Panc1 (cell line): ENCODE measurements around the gene TTC23L. TPM values are rescaled to one million over a fixed set of nuclear protein-coding genes. Genes with fewer than 3 reads are reported as not detected.

ENCODE experiments used
- ATAC-seq: fragments of 200-7000 bp; cut with Tn5 transposase; 2 replicates; pipeline ENCODE4 v1.9.1; 2020; ENCODE audit warnings: mild to moderate bottlenecking, moderate library complexity
- BruUV-seq: library from RNA; stranded (reverse); fragments of 400-500 nt; replicated peaks from 2 replicates; lab custom pipeline; 2021; lab: Mats Ljungman, UMichigan
- CTCF ChIA-PET: fragments of 300-600 bp; sonication (Branson Sonifier 250); formaldehyde crosslinking; loops from one replicate; lab custom pipeline; 2022; ENCODE audit warnings: antibody characterized with exemption; lab: Charles Lee
- POLR2A ChIA-PET: fragments of 300-600 bp; sonication (Branson Sonifier 250); formaldehyde crosslinking; loops from one replicate; lab custom pipeline; 2022; ENCODE audit warnings: antibody characterized with exemption; lab: Charles Lee
- DNase-seq: peaks from one replicate; pipeline ENCODE4 v3.0.0-alpha.2; 2010; ENCODE audit warnings: low read depth, low spot score
- H3K27ac ChIP-seq: 2 replicates; pipeline ENCODE4 v1.5.1; 2011; ENCODE audit warnings: mild to moderate bottlenecking, low read length, inconsistent platforms
- H3K27me3 ChIP-seq: fragments of 200-500 bp; sonication (Bioruptor generic); 2 replicates; pipeline ENCODE4 v1.6.0; 2014; ENCODE audit warnings: low read length, inconsistent platforms; ENCODE audit not compliant: control insufficient read depth, insufficient read depth
- H3K36me3 ChIP-seq: fragments of 200-500 bp; sonication (Bioruptor generic); 2 replicates; pipeline ENCODE4 v1.5.1; 2014; ENCODE audit warnings: inconsistent platforms, mild to moderate bottlenecking, low read length, moderate library complexity; ENCODE audit not compliant: control insufficient read depth, insufficient read depth
- H3K4me1 ChIP-seq: 2 replicates; pipeline ENCODE4 v1.5.1; 2011; ENCODE audit warnings: inconsistent platforms, mild to moderate bottlenecking, low read length, moderate library complexity; ENCODE audit not compliant: control insufficient read depth, insufficient read depth
- H3K4me3 ChIP-seq, 2 experiments: 2 replicates each; pipeline ENCODE4 v1.5.1; 2011 to 2012; ENCODE audit warnings: low read depth in 2 of 2, low read length in 2 of 2, mild to moderate bottlenecking in 2 of 2, inconsistent platforms in 1 of 2, moderate library complexity in 1 of 2
- H3K9me3 ChIP-seq: fragments of 200-500 bp; sonication (Bioruptor generic); 2 replicates; pipeline ENCODE4 v1.5.1; 2014; ENCODE audit warnings: low read depth, mild to moderate bottlenecking, inconsistent platforms, low read length, moderate library complexity; ENCODE audit not compliant: control insufficient read depth, insufficient read depth
- CTCF ChIP-seq: fragments of 450-650 bp; IDR thresholded peaks from 2 replicates; pipeline ENCODE4 v1.5.1; 2017; ENCODE audit warnings: mild to moderate bottlenecking
- POLR2AphosphoS5 ChIP-seq: IDR thresholded peaks from 2 replicates; pipeline ENCODE4 v1.6.1; 2012; ENCODE audit warnings: mild to moderate bottlenecking, low read depth, low read length, moderate library complexity
- REST ChIP-seq, 2 experiments: IDR thresholded peaks; 2 replicates each; pipeline ENCODE4 v1.6.1; 2011 to 2012; ENCODE audit warnings: low read depth in 2 of 2, control low read depth in 1 of 2, low read length in 1 of 2, mild to moderate bottlenecking in 1 of 2, moderate library complexity in 1 of 2; ENCODE audit not compliant: insufficient read depth in 1 of 2
- SIN3A ChIP-seq: IDR thresholded peaks from 2 replicates; pipeline ENCODE4 v1.6.1; 2012; ENCODE audit warnings: low read depth, mild to moderate bottlenecking, low read length, moderate library complexity, borderline replicate concordance; ENCODE audit not compliant: insufficient read depth
- TCF7L2 ChIP-seq: IDR thresholded peaks from 2 replicates; pipeline ENCODE4 v1.6.1; 2011; ENCODE audit warnings: mild to moderate bottlenecking, low read depth, low read length, inconsistent platforms
- in situ Hi-C: cut with HindIII; loops from 2 replicates; pipeline ENCODE4 v1.10.0; 2016; ENCODE audit warnings: low sequenced_read_pairs, low pct_unique_long_range_greater_than_20kb
- intact Hi-C: fragments of 100-400 bp; cut with micrococcal nuclease; formaldehyde crosslinking; loops from one replicate; pipeline ENCODE4 v1.10.0; 2022; ENCODE audit not compliant: unreplicated experiment
- total RNA-seq: library from RNA; stranded (reverse); gene quantifications from one replicate; pipeline ENCODE4 v1.2.1, GENCODE V29; 2021; ENCODE audit not compliant: unreplicated experiment

TTC23L gene
- total RNA-seq, 1 experiment from 2014 or later: not detected

- Histone ChIP-seq H3K9me3 (no peaks in the 10 kb centered on the region), H3K4me1 (peaks cover 12% of the 10 kb centered on the region), H3K27ac (peak within 1 kb of the TSS; percentile 99), H3K36me3 (peaks cover 48% of the 10 kb centered on the region), H3K4me3 (peak within 1 kb of the TSS; percentile 98 to 99), H3K27me3 (no peaks in the 10 kb centered on the region)
- POLR2A ChIA-PET: interaction anchor here (0.6 to 2.4 kb wide), 4 partner anchors 11 to 840 kb away, joined by 3 to 17 read pairs (median 8); partner anchors contain the start of gene DNAJC21
- peak; percentile 96 for DNase-seq
- no peak for TF ChIP-seq CTCF
- peak; percentile 91; the same call in 1 of the 2 replicates for TF ChIP-seq SIN3A
- peak; percentile 43; the same call in 1 of the 2 replicates for TF ChIP-seq TCF7L2
- TF ChIP-seq POLR2AphosphoS5: peak; percentile 84
- TF ChIP-seq REST (IDR thresholded peaks at IDR 0.05; ENCODE audit: insufficient read depth in 1 of 2, low read depth in 2 of 2, low read length in 1 of 2): 0 out of 4 replicates have a peak, but pooled peaks of 1 of the 2 experiments have one; percentile 19
- in situ Hi-C loops: no loop called here
- ATAC-seq: peak; percentile 100
- CTCF ChIA-PET: interaction anchor here (0.6 to 0.7 kb wide), 2 partner anchors 14 to 88 kb away, joined by 3 to 5 read pairs; partner anchors contain the start of gene DNAJC21
- intact Hi-C loops: no loop called here
- BruUV-seq: no TSS peak
These were observed 76.3 kb downstream of the TTC23L start, which contains the start of the genes BRIX1 and RAD1 for GRCh38 chr5:34915139-34915855. TSS of gene BRIX1 (plus strand) at chr5:34915711. CDS start at chr5:34915739, 28 bp downstream. TSS of gene RAD1 (minus strand) at chr5:34915504. CDS start at chr5:34914892, 612 bp downstream.

GRCh38 chr5:34915856-34916192 lies 76.9 kb downstream of the TTC23L start:
- TF ChIP-seq TCF7L2 (0 out of 2 replicates have a peak, but pooled peaks have one; percentile 6), POLR2AphosphoS5 (no peak; the same call in 1 of the 2 replicates)
- H3K36me3 ChIP-seq: peaks cover 49% of the 10 kb centered on the region
- H3K9me3 ChIP-seq: no peaks in the 10 kb centered on the region
- H3K4me1 ChIP-seq: peaks cover 12% of the 10 kb centered on the region
- intact Hi-C loops (no loop called here), in situ Hi-C loops (no loop called here)
- ChIA-PET POLR2A (interaction anchor here (1.3 to 2.4 kb wide), 2 partner anchors 14 to 18 kb away, joined by 3 to 17 read pairs; partner anchors contain the start of gene DNAJC21), CTCF (no interaction called here)
- TSS peak; percentile 89 for BruUV-seq
- H3K4me3 ChIP-seq: peak overlapping the region; percentile 98 to 99
- ATAC-seq (peak; percentile 9), DNase-seq (no peak)
- H3K27ac ChIP-seq: peak overlapping the region; percentile 99
- no peaks in the 10 kb centered on the region for H3K27me3 ChIP-seq
